ENCODE results near the gene RABGEF1. TPM values are rescaled to one million over a fixed set of nuclear protein-coding genes. Genes with fewer than 3 reads are reported as not detected.
"Not testable (repeated sequence)": the region's sequence is repeated elsewhere in the genome, so short reads cannot be mapped to it uniquely, and the experiment has no call there.

RABGEF1 gene
- total RNA-seq, 4 donors from 2014 or later = 31.0 to 55.1 (median 47.9) TPM

DNA sequence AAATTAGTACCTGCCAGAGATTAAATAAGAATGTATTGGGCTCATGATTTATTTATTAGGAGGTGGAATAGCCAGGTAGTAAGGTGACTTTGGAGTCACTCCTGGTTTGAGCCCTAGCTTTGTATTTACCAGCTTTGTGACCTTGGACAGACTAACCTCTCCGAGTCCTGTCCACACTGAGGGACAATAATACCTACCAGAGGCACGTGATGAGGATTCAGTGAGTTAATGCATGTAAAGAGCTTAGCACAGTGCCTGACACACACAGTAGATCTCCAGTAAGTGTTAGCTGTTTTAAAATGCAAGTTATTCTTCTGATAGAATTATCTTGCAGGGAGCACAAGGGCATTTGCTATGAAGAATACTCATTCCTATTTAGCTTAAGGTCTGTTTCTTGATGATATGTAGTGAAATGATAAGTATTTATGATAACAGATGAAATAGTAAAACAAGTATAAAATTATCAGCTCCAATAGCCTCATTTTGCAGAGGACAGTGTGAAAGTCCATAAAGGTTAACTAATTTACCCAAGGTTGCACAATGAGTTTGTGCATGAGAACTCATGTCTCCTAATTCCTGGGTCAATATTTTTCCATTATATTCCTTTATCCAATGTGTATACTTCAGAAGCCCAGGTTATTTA is 36.4 kb downstream of the RABGEF1 start:
- no peak for DNase-seq
- TF ChIP-seq, protein P1, sequence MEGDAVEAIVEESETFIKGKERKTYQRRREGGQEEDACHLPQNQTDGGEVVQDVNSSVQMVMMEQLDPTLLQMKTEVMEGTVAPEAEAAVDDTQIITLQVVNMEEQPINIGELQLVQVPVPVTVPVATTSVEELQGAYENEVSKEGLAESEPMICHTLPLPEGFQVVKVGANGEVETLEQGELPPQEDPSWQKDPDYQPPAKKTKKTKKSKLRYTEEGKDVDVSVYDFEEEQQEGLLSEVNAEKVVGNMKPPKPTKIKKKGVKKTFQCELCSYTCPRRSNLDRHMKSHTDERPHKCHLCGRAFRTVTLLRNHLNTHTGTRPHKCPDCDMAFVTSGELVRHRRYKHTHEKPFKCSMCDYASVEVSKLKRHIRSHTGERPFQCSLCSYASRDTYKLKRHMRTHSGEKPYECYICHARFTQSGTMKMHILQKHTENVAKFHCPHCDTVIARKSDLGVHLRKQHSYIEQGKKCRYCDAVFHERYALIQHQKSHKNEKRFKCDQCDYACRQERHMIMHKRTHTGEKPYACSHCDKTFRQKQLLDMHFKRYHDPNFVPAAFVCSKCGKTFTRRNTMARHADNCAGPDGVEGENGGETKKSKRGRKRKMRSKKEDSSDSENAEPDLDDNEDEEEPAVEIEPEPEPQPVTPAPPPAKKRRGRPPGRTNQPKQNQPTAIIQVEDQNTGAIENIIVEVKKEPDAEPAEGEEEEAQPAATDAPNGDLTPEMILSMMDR (IDR thresholded peaks at IDR 0.05) = no peak
- no peak for TF ChIP-seq POLR2A (IDR thresholded peaks at IDR 0.05)
- Histone ChIP-seq H3K36me3 (peaks cover 21 to 24% of the 10 kb centered on the region in 2 donors), H3K27ac (no peak overlapping the region), H3K9me3 (no peaks in the 10 kb centered on the region), H3K4me1 (peaks cover 0 to 3% of the 10 kb centered on the region in 2 donors), H3K4me3 (replicated peaks in 1 of 3) (no peak overlapping the region), H3K27me3 (no peaks in the 10 kb centered on the region)
- intact Hi-C loops (cut with DNase I) = no loop called here
- 93 to 94% methylated on average over 2 of the region's 2 CpGs for WGBS, 2 donors

DNA sequence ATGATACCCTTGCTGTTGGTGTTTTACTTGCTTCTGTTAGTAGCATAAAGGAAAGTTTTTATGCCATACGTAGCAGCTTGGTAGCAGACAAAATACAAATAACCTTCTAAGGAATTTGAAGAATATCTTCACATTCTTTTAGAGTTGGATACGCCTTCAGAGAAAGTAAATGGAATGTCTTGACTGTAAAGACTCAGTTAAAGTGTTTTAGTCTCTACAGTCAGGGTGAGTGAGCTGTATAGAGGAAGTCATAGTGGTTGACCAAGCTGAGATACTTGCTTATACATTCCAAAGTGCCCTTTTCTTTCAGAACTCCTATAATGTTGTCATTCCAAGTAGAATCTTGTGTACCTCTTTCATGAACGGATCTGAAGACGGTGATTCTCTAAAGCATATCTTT is 37.7 kb downstream of the RABGEF1 start:
- H3K27ac ChIP-seq = no peak overlapping the region
- DNase-seq = no peak
- no peaks in the 10 kb centered on the region for H3K27me3 ChIP-seq
- TF ChIP-seq, protein P1 (IDR thresholded peaks at IDR 0.05) = no peak
- TF ChIP-seq POLR2A (IDR thresholded peaks at IDR 0.05) = no peak
- peaks cover 0 to under 1% of the 10 kb centered on the region in 2 donors for H3K4me1 ChIP-seq
- WGBS, 2 donors = 93 to 95% methylated on average over 4 of the region's 4 CpGs
- H3K36me3 ChIP-seq = peaks cover 21 to 24% of the 10 kb centered on the region in 2 donors
- intact Hi-C loops (cut with DNase I) = no loop called here
- no peak overlapping the region for H3K4me3 ChIP-seq (replicated peaks in 1 of 3)
- no peaks in the 10 kb centered on the region for H3K9me3 ChIP-seq

DNA sequence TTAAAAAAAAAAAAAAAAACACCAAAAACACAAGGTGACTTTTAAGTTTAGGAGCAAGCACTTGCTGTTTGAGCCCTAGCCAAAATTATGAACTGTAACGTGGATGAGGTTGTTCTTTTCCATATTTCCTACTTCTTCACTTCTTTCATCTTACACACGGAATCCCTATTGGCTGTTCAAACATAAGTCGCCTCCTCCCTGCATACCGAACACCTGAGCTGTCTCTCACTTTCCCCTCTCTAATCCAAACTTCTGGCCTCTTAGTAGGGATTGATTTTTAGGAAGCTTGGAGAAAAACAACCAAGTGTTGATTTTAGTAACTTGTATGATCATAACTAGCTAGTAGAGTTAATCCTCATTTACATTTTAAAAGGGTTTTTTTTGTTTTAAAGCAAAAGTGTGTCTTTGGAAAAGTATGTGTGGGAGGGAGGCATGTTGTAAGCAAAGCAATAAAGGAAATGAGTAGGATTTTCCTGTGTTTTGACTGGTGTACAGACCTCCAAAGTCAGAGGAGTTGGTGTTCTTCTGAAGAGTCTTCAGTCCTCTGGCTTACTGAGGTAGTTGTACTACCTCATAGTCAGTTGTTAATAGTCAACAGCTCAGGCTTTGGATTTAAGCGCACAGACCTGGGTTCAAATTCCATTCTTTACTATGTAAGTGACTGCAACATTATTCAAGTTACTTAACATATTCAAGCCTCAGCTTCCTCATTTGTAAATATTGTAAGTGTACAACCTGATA is 39.3 kb downstream of the RABGEF1 start:
- Histone ChIP-seq H3K27ac (no peak overlapping the region), H3K36me3 (peaks cover 24 to 28% of the 10 kb centered on the region in 2 donors), H3K4me3 (replicated peaks in 1 of 3) (no peak overlapping the region), H3K4me1 (no peaks in the 10 kb centered on the region), H3K9me3 (no peaks in the 10 kb centered on the region), H3K27me3 (no peaks in the 10 kb centered on the region)
- TF ChIP-seq POLR2A (IDR thresholded peaks at IDR 0.05) = no peak
- TF ChIP-seq, protein P1 (IDR thresholded peaks at IDR 0.05) = no peak
- DNase-seq = no peak
- intact Hi-C loops (cut with DNase I) = no loop called here
- WGBS, 2 donors = 88 to 91% methylated on average over 5 of the region's 5 CpGs

DNA sequence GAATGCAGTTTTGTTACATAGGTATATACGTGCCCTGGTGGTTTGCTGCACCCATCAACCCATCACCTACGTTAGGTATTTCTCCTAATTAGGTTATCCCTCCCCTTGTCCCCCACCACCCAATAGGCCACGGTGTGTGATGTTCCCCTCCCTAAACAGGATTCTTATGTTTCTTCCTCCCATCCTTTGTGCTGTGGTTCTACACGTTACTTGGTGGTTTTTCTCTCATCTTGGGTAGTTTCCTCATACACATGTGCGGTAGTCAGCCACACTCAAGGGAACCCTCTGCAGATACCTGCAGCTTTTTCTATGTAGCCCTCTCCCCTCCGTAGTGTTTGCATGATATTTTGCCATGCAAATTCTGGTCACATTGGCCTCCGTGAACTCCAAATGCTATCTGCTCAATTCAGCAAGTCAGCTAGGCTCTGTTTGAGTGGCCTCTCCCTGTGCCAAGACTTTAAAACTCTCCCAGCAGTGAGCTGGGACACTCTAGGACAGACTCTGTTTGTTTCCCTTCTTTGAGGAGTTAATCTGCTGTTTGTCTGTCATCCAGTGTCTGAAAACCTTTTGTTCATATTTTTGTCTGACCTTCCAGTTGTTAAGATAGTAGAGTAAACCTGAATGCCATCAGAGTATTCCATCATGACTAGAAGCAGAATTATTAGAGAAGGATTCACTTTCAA is 41.0 kb downstream of the RABGEF1 start:
- TF ChIP-seq POLR2A (IDR thresholded peaks at IDR 0.05) = no peak
- TF ChIP-seq, protein P1 (IDR thresholded peaks at IDR 0.05) = no peak
- H3K4me1 ChIP-seq = no peaks in the 10 kb centered on the region
- DNase-seq = no peak
- WGBS, 2 donors = 90 to 94% methylated on average over 7 of the region's 7 CpGs
- H3K27me3 ChIP-seq = no peaks in the 10 kb centered on the region
- intact Hi-C loops (cut with DNase I) = no loop called here
- no peaks in the 10 kb centered on the region for H3K9me3 ChIP-seq
- H3K36me3 ChIP-seq = peaks cover 12 to 32% of the 10 kb centered on the region in 2 donors
- no peak overlapping the region for H3K27ac ChIP-seq
- no peak overlapping the region for H3K4me3 ChIP-seq (replicated peaks in 1 of 3)

DNA sequence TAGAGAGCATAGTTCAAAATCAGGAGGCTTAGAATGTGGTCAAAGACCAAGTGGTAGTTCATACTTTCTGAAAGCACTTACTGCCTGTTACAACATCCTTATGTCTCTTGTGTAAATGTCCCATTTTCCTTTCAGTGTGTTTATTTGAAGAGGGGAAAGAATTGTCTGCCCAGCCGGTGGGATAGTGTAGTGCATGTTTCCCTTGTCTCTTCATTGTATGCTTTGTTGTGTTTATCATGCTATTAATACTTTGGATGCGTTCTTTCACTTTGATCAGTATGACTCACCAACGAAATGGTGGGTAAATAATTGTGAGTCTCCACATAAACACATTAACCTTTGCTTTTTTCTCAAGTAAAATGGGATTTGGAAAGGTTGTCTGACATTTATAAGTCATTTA is 42.3 kb downstream of the RABGEF1 start:
- H3K4me3 ChIP-seq (replicated peaks in 1 of 3); DNase-seq; H3K4me1 ChIP-seq; H3K27me3 ChIP-seq; intact Hi-C loops (cut with DNase I); H3K27ac ChIP-seq; H3K9me3 ChIP-seq: not testable (repeated sequence)
- 68 to 75% methylated on average over 3 of the region's 3 CpGs for WGBS, 2 donors
- H3K36me3 ChIP-seq = peaks cover 12 to 29% of the 10 kb centered on the region in 2 donors

DNA sequence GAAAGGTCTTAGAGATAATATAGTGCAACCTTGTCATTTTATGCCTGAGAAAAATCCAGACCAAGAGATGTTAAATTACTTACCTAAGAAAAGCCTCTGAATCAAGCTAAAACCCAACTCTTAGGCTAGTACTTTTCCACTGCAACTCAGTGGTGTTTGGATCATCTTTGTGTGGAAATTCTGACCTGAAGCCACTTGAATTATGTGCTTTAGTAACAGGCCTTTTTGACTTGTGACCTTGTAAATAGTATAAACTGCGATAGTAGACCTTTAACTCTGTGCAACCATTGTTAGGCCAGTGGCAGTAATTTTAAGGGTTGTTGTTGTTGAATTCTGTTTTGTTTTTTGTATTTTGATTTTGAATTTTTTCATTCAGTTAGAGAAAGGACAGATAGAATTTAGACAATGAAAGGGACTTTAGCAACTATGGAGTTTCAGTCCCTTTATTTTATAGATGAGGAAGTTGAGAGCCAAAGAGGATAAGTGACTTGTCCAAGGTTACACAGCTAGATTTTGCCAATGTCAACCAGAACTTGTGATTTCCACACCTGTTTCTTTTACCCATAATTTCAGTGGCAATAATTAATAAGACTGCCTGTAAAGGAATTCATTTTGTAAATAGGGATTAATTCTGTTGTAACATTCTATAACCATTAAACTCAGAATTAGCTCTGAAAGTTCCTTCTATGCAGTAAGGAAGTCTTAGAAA is 43.5 kb downstream of the RABGEF1 start:
- 92 to 100% methylated on average over 1 of the region's 1 CpG for WGBS, 2 donors

More for the DNA sequence above, 43.5 kb downstream of the RABGEF1 start:
- peaks cover 12 to 23% of the 10 kb centered on the region in 2 donors for H3K36me3 ChIP-seq
- H3K27ac ChIP-seq; H3K4me3 ChIP-seq (replicated peaks in 1 of 3); H3K27me3 ChIP-seq; DNase-seq; intact Hi-C loops (cut with DNase I); H3K4me1 ChIP-seq; H3K9me3 ChIP-seq: not testable (repeated sequence)
